HG03025 (cell line): ENCODE data around the gene FOLR3.
"Not testable (repeated sequence)": the region's sequence is repeated elsewhere in the genome, so short reads cannot be mapped to it uniquely, and the experiment has no call there.

Experiments
- ATAC-seq: cut with Tn5 transposase; IDR thresholded peaks from one replicate; pipeline ENCODE4 v1.9.1; 2021; ENCODE audit warnings: mild to moderate bottlenecking, moderate library complexity; ENCODE audit not compliant: unreplicated experiment, low FRiP score

FOLR3 gene

DNA sequence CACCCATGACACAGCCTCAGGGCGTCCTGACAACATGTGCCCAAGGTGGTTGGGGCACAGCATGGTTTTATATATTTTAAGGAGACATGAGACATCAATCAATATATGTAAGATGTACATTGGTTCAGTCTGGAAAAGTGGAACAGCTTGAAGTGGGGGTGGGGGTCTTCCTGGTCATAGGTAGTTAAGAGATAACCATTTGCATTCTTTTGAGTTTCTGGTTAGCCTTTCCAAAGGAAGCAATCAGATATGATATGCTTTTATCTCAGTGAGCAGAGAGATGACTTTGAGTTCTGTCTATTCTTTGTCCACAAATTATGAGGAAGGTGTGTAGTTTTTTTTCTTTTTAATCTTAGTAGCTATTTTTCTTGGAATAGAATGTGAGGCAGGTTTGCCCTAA is 12.9 kb upstream of the FOLR3 start:
- ATAC-seq: no peak

DNA sequence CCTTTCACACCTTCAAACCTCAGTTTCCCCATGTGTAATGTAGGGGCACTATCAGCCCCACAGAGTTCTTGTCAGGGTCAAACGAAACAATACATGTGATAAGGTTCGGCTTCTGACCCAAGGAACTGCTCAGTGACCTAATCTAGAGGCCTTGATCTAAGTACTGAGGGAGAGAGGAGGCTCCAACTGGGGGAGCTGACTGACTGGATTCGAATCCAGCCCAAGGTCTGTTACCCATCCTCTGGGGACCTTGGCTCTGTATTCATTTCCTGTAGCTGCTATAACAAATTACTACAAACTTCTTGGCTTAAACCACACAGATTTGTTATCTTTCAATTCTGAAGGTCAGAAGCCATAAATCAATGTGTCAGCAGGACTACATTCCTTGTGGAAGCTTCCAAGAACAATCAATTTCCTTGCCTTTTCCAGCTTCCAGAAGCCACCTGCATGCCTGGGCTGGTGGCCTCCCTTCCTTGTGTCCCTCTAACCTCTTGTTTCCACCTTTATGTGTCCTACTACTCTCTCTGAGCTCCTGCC is 12.3 kb upstream of the FOLR3 start:
- no peak for ATAC-seq

DNA sequence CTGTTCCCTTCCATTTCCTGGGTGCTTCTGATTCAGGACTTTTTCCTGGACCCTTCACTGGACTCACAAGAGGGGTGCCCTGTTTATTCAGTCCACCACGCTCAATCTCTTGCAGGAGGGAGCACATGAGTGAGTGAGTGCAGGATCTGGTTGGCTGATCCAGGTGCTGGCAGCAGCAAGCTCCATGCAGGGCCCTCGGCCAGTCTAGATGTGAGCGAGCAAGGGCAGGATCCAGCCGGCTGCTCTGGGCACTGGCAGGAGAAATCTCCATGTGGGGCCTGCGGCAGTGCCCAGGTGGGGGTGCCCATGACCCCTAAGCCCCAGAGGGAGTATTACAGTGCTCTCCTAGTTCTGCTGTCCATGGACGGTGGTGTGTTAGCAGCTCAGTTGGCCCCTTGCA is 11.5 kb upstream of the FOLR3 start:
- no peak for ATAC-seq

DNA sequence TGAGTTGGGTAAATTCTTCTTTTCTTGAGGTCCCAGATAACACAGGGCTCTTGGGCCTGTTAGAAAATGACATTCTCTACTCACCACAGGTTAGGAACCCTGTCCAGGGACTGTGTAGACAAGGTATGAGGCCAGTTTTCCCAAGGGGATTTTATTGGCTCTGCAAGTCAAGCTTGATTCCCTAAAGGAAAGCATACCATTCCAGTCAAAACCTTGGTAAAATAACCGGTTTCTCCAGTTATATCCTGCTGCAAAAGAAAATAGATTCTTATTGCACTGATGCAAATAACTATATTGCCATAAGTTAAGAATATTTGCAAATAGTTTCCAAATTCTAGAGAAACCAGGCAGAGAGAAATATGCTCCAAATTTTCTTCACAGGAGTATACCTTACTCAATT is 9.6 kb upstream of the FOLR3 start:
- no peak for ATAC-seq

DNA sequence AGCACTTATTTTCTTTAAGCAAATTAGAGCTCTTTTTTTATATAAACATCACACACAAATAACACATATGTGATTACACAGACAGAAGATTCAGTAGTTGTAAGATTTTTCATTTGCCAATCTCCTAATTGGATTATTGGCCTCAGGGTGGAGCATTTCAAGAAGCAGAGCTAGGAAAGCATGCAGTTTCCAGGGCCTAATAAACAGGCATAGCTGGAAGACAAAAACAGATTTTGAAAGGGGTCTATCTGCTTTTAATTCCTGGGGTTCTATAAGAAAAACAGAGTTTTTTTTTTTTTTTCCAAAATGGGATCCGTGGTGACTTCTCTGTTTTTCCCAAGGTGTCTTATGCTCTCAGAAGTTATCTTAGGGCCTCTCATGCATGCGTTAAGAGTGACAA is 7.6 kb upstream of the FOLR3 start:
- ATAC-seq: no peak

DNA sequence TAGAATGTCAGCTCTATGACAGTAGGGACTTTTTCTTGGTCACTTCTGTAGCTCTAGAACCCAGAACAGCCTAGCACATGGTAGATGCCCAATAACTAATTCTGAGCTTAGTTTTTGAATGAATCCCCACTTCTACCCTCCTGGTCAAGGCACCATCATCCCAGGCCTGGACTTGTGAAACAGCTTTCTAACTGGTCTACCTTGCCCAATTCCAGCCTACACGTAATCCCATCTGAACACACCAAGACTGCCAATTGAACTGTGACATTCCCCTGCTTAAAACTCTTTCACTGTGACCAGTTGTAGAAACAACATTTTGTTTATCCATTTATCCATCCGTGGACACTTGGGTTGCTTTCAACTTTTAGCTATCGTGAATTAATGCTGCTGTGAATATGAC is 6.1 kb upstream of the FOLR3 start:
- ATAC-seq: no peak

DNA sequence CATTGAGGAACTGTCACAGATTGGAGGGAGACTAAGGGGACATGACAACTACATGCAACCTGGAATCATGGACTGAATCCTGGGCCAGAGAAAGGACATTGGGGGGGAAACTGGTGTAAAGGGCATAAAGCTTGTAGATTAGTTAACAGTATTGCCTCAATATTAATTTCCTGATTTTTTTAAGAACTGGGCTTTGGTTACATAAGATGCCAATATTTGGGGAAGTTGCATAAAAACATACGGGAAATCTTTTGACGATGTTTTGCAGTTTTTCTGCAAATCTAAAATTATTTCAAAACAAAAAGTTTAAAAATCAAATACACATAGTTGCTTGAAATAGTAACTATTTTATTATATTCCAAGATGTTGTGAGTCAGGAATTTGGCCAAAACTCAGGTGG is 2.9 kb upstream of the FOLR3 start:
- no peak for ATAC-seq

DNA sequence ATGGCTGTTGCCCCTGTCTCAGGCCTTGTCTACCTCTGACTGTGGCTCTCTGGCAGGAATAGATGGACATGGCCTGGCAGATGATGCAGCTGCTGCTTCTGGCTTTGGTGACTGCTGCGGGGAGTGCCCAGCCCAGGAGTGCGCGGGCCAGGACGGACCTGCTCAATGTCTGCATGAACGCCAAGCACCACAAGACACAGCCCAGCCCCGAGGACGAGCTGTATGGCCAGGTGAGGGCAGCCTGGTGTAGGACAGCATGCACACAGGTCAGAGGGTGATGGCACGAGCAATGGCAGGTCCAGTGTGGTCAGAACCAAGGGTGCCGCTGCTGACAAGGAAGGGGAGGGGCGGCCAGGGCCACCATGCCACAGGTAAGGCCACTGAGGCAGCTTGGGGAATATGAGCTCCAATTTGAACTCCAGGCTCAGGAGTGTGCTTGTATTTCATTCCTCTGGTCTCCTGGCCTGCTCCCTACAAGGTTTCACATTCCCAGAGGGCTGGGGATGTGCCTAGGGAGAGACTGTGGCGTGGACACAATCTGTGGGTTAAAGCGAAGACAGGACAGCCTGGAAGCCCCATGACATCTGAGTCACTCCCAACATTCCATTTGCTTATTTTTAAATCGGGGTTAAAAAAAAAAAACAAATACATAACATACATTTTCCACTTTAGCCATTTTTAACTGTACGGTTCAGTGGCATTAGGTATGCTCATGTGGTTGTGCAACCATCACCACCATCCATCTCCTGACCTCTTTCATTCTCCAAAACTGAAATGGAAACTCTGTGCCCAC is 562 bp downstream of the FOLR3 start:
- ATAC-seq: no peak

DNA sequence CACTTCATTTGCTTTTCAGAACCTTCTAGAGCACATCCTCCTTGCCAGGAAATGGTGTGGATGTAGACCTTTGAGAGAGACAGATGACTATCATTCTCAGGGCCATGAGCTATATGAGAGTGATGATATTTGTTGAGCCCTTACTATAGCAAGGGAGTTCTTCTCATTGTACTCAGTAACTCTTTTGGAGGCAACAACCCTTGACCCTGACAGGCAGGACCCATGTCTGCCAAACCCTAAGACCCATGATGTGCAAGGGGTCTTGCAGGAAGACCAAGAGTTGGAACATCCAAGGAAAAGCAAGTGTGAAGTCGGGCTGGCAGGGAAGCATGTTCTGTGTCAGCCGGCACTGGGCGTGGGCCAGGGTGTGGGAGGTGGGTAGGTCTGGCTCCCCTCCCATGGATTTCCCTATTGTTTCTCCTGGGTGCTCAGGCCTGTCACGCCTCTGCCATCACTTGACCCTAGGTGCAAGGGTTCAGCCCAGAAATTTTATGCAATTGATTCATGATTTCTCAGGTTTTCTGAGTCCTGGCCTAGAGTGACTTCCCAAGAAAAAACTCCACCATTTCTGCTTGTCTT is 1.2 kb downstream of the FOLR3 start:
- no peak for ATAC-seq

DNA sequence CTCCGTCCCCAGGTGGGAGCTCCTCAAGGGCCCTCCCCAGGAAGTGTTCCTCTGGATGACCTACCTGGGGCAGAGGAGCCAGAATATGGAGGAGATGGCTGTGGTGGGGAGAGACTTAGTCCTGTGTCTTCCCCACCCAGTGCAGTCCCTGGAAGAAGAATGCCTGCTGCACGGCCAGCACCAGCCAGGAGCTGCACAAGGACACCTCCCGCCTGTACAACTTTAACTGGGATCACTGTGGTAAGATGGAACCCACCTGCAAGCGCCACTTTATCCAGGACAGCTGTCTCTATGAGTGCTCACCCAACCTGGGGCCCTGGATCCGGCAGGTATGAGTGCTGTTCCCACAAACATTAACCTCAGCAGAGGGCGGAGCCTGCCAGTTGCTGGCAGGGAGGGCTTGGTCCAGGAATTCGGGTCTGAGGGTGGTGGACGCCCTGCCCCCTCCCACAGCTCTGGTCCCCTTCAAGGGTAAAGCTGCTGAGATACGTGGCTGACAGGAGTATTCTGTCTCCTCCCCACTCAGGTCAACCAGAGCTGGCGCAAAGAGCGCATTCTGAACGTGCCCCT is 3.4 kb downstream of the FOLR3 start:
- ATAC-seq: no peak

DNA sequence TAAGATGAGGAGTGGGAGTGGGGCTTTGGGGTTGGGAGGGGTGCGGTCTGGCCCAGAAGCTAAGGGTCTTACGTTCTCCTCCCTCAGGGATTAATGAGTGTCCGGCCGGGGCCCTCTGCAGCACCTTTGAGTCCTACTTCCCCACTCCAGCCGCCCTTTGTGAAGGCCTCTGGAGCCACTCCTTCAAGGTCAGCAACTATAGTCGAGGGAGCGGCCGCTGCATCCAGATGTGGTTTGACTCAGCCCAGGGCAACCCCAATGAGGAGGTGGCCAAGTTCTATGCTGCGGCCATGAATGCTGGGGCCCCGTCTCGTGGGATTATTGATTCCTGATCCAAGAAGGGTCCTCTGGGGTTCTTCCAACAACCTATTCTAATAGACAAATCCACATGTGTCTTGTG is 4.0 kb downstream of the FOLR3 start:
- no peak for ATAC-seq

DNA sequence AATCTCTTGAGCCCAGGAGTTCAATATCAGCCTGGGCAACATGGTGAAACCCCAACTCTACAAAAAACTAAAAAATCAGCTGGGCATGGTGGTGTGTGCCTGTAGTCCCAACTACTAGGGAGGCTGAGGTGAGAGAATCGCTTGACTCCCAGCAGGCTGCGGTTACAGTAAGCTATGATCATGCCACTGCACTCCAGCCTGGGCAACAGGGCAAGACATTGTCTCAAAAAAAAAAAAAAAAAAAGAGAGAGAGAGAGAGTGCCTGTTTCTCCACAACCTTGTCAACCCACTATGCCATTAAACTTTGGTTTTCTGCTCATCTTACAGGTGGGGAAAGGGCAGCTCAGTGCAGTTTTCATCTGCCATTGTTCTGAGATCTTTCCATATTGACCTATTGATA is 5.1 kb downstream of the FOLR3 start:
- no peak for ATAC-seq

DNA sequence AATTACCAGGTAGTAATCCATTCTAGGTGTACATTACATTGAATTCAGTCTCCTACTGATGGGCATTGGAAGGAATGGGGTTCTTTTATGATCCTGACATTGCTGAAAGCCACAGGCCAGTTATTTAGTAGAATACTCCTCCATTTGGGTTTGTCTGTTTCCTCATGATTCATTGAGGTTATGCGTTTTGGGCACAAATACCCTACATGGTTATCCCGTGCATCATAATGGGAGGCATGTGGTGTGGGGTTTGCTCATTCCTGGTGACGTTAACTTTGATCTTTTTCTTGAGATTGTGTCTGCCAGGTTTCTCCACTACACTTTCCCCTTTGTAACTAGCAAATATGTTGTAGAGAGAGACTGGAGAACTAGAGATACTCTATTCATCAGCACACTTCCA is 5.5 kb downstream of the FOLR3 start:
- ATAC-seq: no peak

DNA sequence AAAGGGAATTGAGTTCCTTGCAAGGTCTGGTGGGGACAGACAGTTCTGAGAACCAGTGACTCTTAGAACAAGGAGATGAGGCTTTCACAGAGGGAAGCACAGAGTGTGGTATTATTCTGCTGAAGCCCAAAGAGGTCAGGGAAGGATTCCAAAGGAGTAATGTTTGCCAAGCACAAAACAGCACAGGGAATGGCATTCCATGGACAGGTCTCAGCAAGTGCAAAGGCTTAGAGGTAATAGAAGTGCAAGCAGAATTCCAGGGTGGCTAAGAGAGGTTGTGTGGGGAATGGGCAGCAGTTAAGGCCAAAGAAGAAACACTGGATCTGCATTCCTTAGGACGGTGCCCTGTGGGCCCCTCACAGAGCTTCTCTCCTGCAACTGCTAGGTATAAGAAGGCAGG is 6.6 kb downstream of the FOLR3 start:
- ATAC-seq: not testable (repeated sequence)

DNA sequence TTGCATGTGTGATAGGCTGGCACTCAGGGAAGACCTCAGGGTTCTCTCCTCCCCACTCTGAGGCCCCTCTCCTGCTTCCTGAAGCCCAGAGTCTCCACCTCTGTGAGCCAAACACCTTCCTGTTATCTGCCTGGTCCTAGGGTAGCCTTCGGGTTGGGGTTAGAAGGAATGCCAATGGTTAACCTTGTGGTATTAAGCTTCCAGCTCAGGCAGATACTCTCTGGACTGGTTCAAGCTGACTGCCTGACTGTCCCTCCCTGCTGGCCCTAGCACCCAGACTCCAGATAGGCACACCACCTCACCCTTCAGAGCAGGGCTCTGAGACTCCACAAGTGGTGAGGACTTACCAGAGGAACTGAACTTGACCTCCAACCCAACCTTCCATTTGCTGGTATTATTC is 7.0 kb downstream of the FOLR3 start:
- ATAC-seq: not testable (repeated sequence)

DNA sequence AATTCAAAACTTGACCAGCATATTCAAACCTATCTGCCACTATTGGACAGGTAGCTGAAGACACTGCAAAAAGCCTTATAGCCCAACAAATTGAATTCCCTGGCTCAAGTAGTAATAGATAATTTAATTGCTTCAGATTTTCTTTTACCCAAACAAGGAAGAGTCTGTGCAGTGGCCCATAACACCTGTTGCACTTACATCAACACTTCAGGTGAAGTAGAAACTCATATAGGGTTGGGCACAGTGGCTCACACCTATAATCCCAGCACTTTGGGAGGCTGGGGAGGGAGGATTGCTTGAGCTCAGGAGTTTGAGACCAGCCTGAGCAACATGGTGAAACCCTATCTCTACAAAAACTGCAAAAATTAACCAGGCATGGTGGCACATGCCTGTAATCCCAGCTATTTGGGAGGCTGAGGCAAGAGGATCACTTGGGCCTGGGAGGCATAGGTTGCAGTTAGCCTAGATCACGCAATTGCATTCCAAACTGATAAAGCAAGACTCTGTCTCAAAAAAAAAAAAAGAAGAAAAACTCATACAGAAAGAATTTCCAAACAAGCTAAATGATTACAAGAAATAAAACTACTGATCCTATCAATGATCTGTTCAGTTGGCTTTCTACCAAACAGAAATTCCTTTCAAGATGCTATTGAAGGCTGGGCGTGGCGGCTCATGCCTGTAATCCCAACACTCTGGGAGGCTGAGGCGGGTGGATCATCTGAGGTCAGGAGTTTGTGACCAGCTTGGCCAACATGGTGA is 9.5 kb downstream of the FOLR3 start:
- ATAC-seq: no peak

DNA sequence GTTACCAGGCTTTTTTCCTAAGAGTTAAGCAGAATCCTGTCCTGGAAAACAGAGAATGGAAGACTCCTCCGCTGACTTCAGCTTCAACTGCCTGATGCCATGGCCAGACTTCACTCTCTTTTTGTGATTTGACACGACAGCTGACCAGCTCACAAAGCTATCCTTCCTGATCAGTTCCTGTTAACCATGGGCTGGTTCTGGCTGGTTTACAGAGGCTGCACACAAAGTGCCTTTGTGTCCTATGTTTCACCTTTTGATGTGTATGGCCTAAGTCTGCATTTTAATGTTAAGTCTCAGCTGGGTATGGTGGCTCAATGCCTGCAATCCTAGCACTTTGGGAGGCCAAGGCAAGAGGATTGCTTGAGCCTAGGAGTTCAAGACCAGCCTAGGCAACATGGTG is 11.1 kb downstream of the FOLR3 start:
- ATAC-seq: no peak

DNA sequence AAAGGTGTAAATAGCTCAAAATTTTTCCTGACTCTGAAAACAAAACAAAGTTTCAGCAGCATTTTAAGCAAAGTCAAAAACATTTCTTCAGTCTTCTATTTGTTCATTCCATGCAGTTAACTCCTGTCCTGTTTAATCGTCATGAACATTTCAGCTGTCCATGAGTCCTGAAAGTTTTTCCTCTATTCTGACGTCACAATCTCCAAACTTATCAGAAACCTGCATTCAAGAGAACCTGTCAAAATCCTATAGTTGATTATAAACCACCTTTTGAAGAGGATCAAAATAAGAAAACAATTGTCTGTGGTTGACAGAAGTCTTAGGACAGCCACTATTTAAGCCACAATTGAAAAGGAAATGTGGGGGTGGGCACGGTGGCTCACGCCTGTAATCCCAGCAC is 15.4 kb downstream of the FOLR3 start:
- no peak for ATAC-seq

DNA sequence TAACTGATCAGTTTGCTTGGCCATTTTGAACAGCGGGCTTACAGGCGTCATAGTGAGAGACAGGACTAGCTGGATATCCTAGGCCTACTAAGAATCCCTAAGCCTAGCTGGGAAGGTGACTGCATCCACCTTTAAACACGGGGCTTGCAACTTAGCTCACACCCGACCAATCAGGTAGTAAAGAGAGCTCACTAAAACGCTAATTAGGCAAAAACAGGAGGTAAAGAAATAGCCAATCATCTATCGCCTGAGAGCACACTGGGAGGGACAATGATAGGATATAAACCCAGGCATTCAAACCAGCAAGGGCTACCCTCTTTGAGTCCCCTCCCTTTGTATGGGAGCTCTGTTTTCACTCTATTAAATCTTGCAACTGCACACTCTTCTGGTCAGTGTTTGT is 18.3 kb downstream of the FOLR3 start:
- ATAC-seq: not testable (repeated sequence)

DNA sequence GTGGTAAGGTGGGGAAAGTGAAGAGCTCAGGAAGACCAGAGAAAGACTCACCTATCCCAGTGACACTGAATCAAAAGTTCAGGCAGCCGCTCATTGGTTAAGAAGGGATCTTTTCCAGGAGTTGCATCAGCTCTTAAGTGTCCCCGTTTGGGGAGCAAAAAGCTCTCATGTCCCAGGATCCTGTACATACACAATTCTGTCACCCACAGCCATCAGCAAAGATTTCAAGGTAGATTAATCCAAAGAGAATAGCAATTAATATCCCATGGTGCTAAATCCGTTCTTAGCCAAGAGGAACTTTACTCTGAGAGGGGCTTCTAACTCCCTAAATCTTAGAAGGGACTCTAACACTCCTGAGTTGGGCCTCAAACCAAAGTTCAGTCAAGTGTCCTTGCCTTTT is 19.3 kb downstream of the FOLR3 start:
- no peak for ATAC-seq

DNA sequence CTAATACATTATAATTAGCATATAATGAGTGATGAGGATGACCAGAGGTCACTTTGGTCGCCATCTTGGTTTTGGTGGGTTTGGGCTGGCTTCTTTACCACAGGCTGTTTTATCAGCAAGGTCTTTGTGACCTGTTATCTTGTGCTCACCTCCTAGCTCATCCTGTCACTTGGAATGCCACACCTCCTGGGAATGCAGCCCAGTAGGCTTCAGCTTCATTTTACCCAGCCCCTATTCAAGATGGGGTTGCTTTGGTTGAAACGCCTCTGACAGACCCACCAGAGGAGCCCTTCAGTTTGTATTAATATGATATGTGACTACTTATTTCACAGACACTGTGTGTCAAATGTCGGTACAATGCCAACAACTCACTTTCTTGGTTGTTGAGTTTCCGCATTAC is 20.2 kb downstream of the FOLR3 start:
- ATAC-seq: no peak
